HG03520 (cell line): ENCODE results near the gene FBXO3.
"Not testable (repeated sequence)": the region's sequence is repeated elsewhere in the genome, so short reads cannot be mapped to it uniquely, and the experiment has no call there.

Source experiments
- ATAC-seq: cut with Tn5 transposase; IDR thresholded peaks from one replicate; pipeline ENCODE4 v1.9.1; 2021; ENCODE audit warnings: mild to moderate bottlenecking, moderate library complexity; ENCODE audit not compliant: unreplicated experiment

The FBXO3 gene

GRCh38 chr11:33731723-33732531 is 42.4 kb downstream of the FBXO3 start:
- ATAC-seq, result no peak

GRCh38 chr11:33730716-33731115 is 43.6 kb downstream of the FBXO3 start:
- no peak for ATAC-seq

GRCh38 chr11:33729072-33729664 is 45.2 kb downstream of the FBXO3 start:
- ATAC-seq, result not testable (repeated sequence)

GRCh38 chr11:33727539-33727938 is 46.8 kb downstream of the FBXO3 start:
- ATAC-seq, result not testable (repeated sequence)

- no peak for ATAC-seq
Observed at GRCh38 chr11:33725496-33725895, 48.8 kb downstream of the FBXO3 start.

GRCh38 chr11:33724644-33725035 is 49.7 kb downstream of the FBXO3 start:
- no peak for ATAC-seq

GRCh38 chr11:33723238-33723881 is 51.0 kb downstream of the FBXO3 start:
- no peak for ATAC-seq

GRCh38 chr11:33722590-33723234 is 51.6 kb downstream of the FBXO3 start:
- ATAC-seq, result peak; percentile 85

GRCh38 chr11:33721984-33722383 is 52.3 kb downstream of the FBXO3 start:
- ATAC-seq, result no peak

- ATAC-seq, result no peak
Observed at GRCh38 chr11:33721426-33721825, 52.9 kb downstream of the FBXO3 start.

GRCh38 chr11:33719587-33719986 is 54.7 kb downstream of the FBXO3 start:
- no peak for ATAC-seq

- ATAC-seq, result no peak
Observed at GRCh38 chr11:33718440-33718839, 55.9 kb downstream of the FBXO3 start.

GRCh38 chr11:33716243-33716642 is 58.1 kb downstream of the FBXO3 start:
- ATAC-seq, result no peak

- no peak for ATAC-seq
Observed at GRCh38 chr11:33713856-33714398, 60.4 kb downstream of the FBXO3 start.

GRCh38 chr11:33713151-33713855 is 61.0 kb downstream of the FBXO3 start:
- no peak for ATAC-seq

GRCh38 chr11:33712436-33712835 is 61.9 kb downstream of the FBXO3 start:
- no peak for ATAC-seq

GRCh38 chr11:33709466-33709865 is 64.9 kb downstream of the FBXO3 start:
- ATAC-seq, result no peak

GRCh38 chr11:33708985-33709384 is 65.3 kb downstream of the FBXO3 start:
- ATAC-seq, result no peak

GRCh38 chr11:33707831-33708230 is 66.5 kb downstream of the FBXO3 start:
- not testable (repeated sequence) for ATAC-seq

GRCh38 chr11:33706966-33707365 is 67.4 kb downstream of the FBXO3 start:
- no peak for ATAC-seq

- no peak for ATAC-seq
Observed at GRCh38 chr11:33706546-33706945, 67.8 kb downstream of the FBXO3 start.
